ENCODE data around the gene FGF2.
"Not testable (repeated sequence)": the region's sequence is repeated elsewhere in the genome, so short reads cannot be mapped to it uniquely, and the experiment has no call there.

Gene FGF2

GRCh38 chr4:122826553-122827257 is at the start of gene FGF2:
TSS of gene FGF2 (plus strand) at chr4:122826831. CDS start at chr4:122827175, 344 bp downstream.
- in situ Hi-C loops (cut with MboI; ENCODE audit: low sequenced_read_pairs), result no loop called here

GRCh38 chr4:122776916-122777315 is 49.7 kb upstream of the FGF2 start:
- in situ Hi-C loops (cut with MboI; ENCODE audit: low sequenced_read_pairs), result no loop called here

GRCh38 chr4:122777846-122778673 is 48.6 kb upstream of the FGF2 start:
- in situ Hi-C loops (cut with MboI; ENCODE audit: low sequenced_read_pairs), result no loop called here

- in situ Hi-C loops (cut with MboI; ENCODE audit: low sequenced_read_pairs), result no loop called here
Observed at GRCh38 chr4:122781486-122781885, 45.1 kb upstream of the FGF2 start.

GRCh38 chr4:122783301-122784215 is 43.1 kb upstream of the FGF2 start:
- in situ Hi-C loops (cut with MboI; ENCODE audit: low sequenced_read_pairs), result no loop called here

- in situ Hi-C loops (cut with MboI; ENCODE audit: low sequenced_read_pairs), result no loop called here
Observed at GRCh38 chr4:122784261-122784660, 42.4 kb upstream of the FGF2 start.

GRCh38 chr4:122785099-122785498 is 41.5 kb upstream of the FGF2 start:
- in situ Hi-C loops (cut with MboI; ENCODE audit: low sequenced_read_pairs), result no loop called here

GRCh38 chr4:122786296-122786695 is 40.3 kb upstream of the FGF2 start:
- in situ Hi-C loops (cut with MboI; ENCODE audit: low sequenced_read_pairs), result not testable (repeated sequence)

- in situ Hi-C loops (cut with MboI; ENCODE audit: low sequenced_read_pairs), result not testable (repeated sequence)
Observed at GRCh38 chr4:122786920-122787319, 39.7 kb upstream of the FGF2 start.

- in situ Hi-C loops (cut with MboI; ENCODE audit: low sequenced_read_pairs), result no loop called here
Observed at GRCh38 chr4:122787940-122788339, 38.7 kb upstream of the FGF2 start.

GRCh38 chr4:122788935-122789334 is 37.7 kb upstream of the FGF2 start:
- in situ Hi-C loops (cut with MboI; ENCODE audit: low sequenced_read_pairs), result no loop called here

GRCh38 chr4:122793811-122794210 is 32.8 kb upstream of the FGF2 start:
- in situ Hi-C loops (cut with MboI; ENCODE audit: low sequenced_read_pairs), result no loop called here

- in situ Hi-C loops (cut with MboI; ENCODE audit: low sequenced_read_pairs), result no loop called here
Observed at GRCh38 chr4:122796801-122797404, 29.7 kb upstream of the FGF2 start.

- in situ Hi-C loops (cut with MboI; ENCODE audit: low sequenced_read_pairs), result no loop called here
Observed at GRCh38 chr4:122797405-122798094, 29.1 kb upstream of the FGF2 start.

- in situ Hi-C loops (cut with MboI; ENCODE audit: low sequenced_read_pairs), result no loop called here
Observed at GRCh38 chr4:122798101-122798500, 28.5 kb upstream of the FGF2 start.

GRCh38 chr4:122798917-122799316 is 27.7 kb upstream of the FGF2 start:
- in situ Hi-C loops (cut with MboI; ENCODE audit: low sequenced_read_pairs), result no loop called here

GRCh38 chr4:122803788-122804208 is 22.8 kb upstream of the FGF2 start:
- in situ Hi-C loops (cut with MboI; ENCODE audit: low sequenced_read_pairs), result no loop called here

GRCh38 chr4:122806981-122807679 is 19.5 kb upstream of the FGF2 start:
- in situ Hi-C loops (cut with MboI; ENCODE audit: low sequenced_read_pairs), result no loop called here

GRCh38 chr4:122810669-122811068 is 16.0 kb upstream of the FGF2 start:
- in situ Hi-C loops (cut with MboI; ENCODE audit: low sequenced_read_pairs), result no loop called here

Data from HL-60/S4 treated with phorbol 12-myristate 13-acetate at 8.2 ng/mL for 4 days and 3 days (cell line).